Stimulated activated CD4-positive, alpha-beta T cell treated with anti-CD3 and anti-CD28 coated beads, Interleukin-15, amount 100 ng/mL, for 1 hour (primary cell): ENCODE measurements around the gene DUSP10.
A peak's percentile ranks its signal among the peaks of the same experiment; 100 is the strongest.

Experiments used
- DNase-seq, 2 donors: peaks; one replicate each; pipeline ENCODE4 v3.0.0-alpha.2; 2020; ENCODE audit warnings: low read depth in 1 of 2, low spot score in 1 of 2

DUSP10 gene

GRCh38 chr1:221765527-221765926 lies 23.6 kb upstream of the DUSP10 start:
- no peak for DNase-seq

- DNase-seq: no peak
Measured at GRCh38 chr1:221762121-221762520, 20.2 kb upstream of the DUSP10 start.

GRCh38 chr1:221761354-221762002 lies 19.6 kb upstream of the DUSP10 start:
- DNase-seq: no peak

- no peak for DNase-seq
Measured at GRCh38 chr1:221760911-221761310, 19.0 kb upstream of the DUSP10 start.

- no peak for DNase-seq
Measured at GRCh38 chr1:221759436-221759835, 17.5 kb upstream of the DUSP10 start.

GRCh38 chr1:221758455-221758854 lies 16.6 kb upstream of the DUSP10 start:
- no peak for DNase-seq

GRCh38 chr1:221756830-221757551 lies 15.1 kb upstream of the DUSP10 start:
- DNase-seq: no peak

- DNase-seq: no peak
Measured at GRCh38 chr1:221753828-221754188, 11.9 kb upstream of the DUSP10 start.

GRCh38 chr1:221751226-221751887 lies 9.5 kb upstream of the DUSP10 start:
- no peak for DNase-seq

- DNase-seq: no peak
Measured at GRCh38 chr1:221748981-221749380, 7.1 kb upstream of the DUSP10 start.

GRCh38 chr1:221747839-221748238 lies 6.0 kb upstream of the DUSP10 start:
- DNase-seq: no peak

- DNase-seq: no peak
Measured at GRCh38 chr1:221743416-221744208, 1.7 kb upstream of the DUSP10 start.

GRCh38 chr1:221742555-221743415 lies 896 bp upstream of the DUSP10 start:
- DNase-seq: peak; percentile 55 to 64

- peak in 1 of 2 donors; percentile 5 for DNase-seq
Measured at GRCh38 chr1:221740993-221741702, 741 bp downstream of the DUSP10 start.

- DNase-seq: no peak
Measured at GRCh38 chr1:221740369-221740992, 1.4 kb downstream of the DUSP10 start.

GRCh38 chr1:221739677-221740025 lies 2.2 kb downstream of the DUSP10 start:
- DNase-seq: no peak

- no peak for DNase-seq
Measured at GRCh38 chr1:221739018-221739676, 2.7 kb downstream of the DUSP10 start.

GRCh38 chr1:221736714-221737113 lies 5.2 kb downstream of the DUSP10 start:
- DNase-seq: no peak

GRCh38 chr1:221735999-221736398 lies 5.9 kb downstream of the DUSP10 start:
- no peak for DNase-seq
